GM19043 (cell line): ENCODE measurements around the gene ATP6V0E2.
"Not testable (repeated sequence)": the region's sequence is repeated elsewhere in the genome, so short reads cannot be mapped to it uniquely, and the experiment has no call there.

Experiments
- ATAC-seq: cut with Tn5 transposase; IDR thresholded peaks from one replicate; pipeline ENCODE4 v1.9.1; 2021; ENCODE audit warnings: low read depth; ENCODE audit not compliant: unreplicated experiment

The ATP6V0E2 gene

GRCh38 chr7:149874644-149875028 is 867 bp downstream of the ATP6V0E2 start:
- ATAC-seq, result no peak

GRCh38 chr7:149875396-149875795 is 1.6 kb downstream of the ATP6V0E2 start:
- ATAC-seq, result no peak

GRCh38 chr7:149877890-149878522 is 4.2 kb downstream of the ATP6V0E2 start:
- ATAC-seq, result no peak

- no peak for ATAC-seq
Measured at GRCh38 chr7:149878523-149878921, 4.8 kb downstream of the ATP6V0E2 start.

GRCh38 chr7:149879271-149879743 is 5.5 kb downstream of the ATP6V0E2 start:
- ATAC-seq, result no peak

- ATAC-seq, result no peak
Measured at GRCh38 chr7:149879766-149880637, 6.2 kb downstream of the ATP6V0E2 start.

- ATAC-seq, result no peak
Measured at GRCh38 chr7:149880638-149881311, 7.0 kb downstream of the ATP6V0E2 start.

GRCh38 chr7:149881328-149882247 is 7.8 kb downstream of the ATP6V0E2 start:
- no peak for ATAC-seq

- no peak for ATAC-seq
Measured at GRCh38 chr7:149882248-149883047, 8.7 kb downstream of the ATP6V0E2 start.

GRCh38 chr7:149883048-149883438 is 9.3 kb downstream of the ATP6V0E2 start:
- ATAC-seq, result no peak

- no peak for ATAC-seq
Measured at GRCh38 chr7:149883452-149883861, 9.7 kb downstream of the ATP6V0E2 start.

- ATAC-seq, result no peak
Measured at GRCh38 chr7:149884016-149884415, 10.2 kb downstream of the ATP6V0E2 start.

GRCh38 chr7:149884541-149884940 is 10.8 kb downstream of the ATP6V0E2 start:
- no peak for ATAC-seq

GRCh38 chr7:149885191-149886017 is 11.6 kb downstream of the ATP6V0E2 start:
- ATAC-seq, result no peak

- ATAC-seq, result no peak
Measured at GRCh38 chr7:149886018-149886415, 12.2 kb downstream of the ATP6V0E2 start.

GRCh38 chr7:149887311-149887710 is 13.5 kb downstream of the ATP6V0E2 start:
- no peak for ATAC-seq

GRCh38 chr7:149890715-149891114 is 16.9 kb downstream of the ATP6V0E2 start:
- not testable (repeated sequence) for ATAC-seq

GRCh38 chr7:149894957-149895356 is 21.2 kb downstream of the ATP6V0E2 start:
- not testable (repeated sequence) for ATAC-seq
